Common myeloid progenitor, CD34-positive (primary cell): Measurements from ENCODE around the gene SDHAF3.

Experiments
- CTCF ChIA-PET: fragments of 350-600 bp; sonication (Branson Sonifier 250); formaldehyde crosslinking; loops from one replicate; lab custom pipeline; 2021; ENCODE audit warnings: antibody characterized with exemption; lab: Charles Lee
- POLR2A ChIA-PET: fragments of 350-600 bp; sonication (Branson Sonifier 250); formaldehyde crosslinking; loops from one replicate; lab custom pipeline; 2021; ENCODE audit warnings: antibody characterized with exemption; lab: Charles Lee
- DNase-seq, 3 donors: peaks; one replicate each; pipeline versions ENCODE4 v3.0.0 to v3.0.0-alpha.2; 2013
- H3K27ac ChIP-seq, 2 experiments: 1 replicate in 1 of 2; 2 replicates in 1 of 2; pipeline ENCODE4 v1.7.0; 2013; ENCODE audit warnings: inconsistent platforms in 2 of 2, low read length in 2 of 2, mild to moderate bottlenecking in 2 of 2, low read depth in 1 of 2, moderate library complexity in 1 of 2; ENCODE audit not compliant: severe bottlenecking in 2 of 2, insufficient read depth in 1 of 2, poor library complexity in 1 of 2
- H3K27me3 ChIP-seq, 5 experiments: replicated peaks in 2 of 5; 1 replicate in 3 of 5; 2 replicates in 2 of 5; pipeline versions ENCODE4 v1.6.1 to v1.7.0; 2013; ENCODE audit warnings: low read length in 4 of 5, mild to moderate bottlenecking in 2 of 5, moderate library complexity in 2 of 5, inconsistent platforms in 1 of 5; ENCODE audit not compliant: insufficient read depth in 5 of 5, control insufficient read depth in 4 of 5
- H3K36me3 ChIP-seq, 4 experiments: 1 replicate in 2 of 4; 2 replicates in 2 of 4; pipeline versions ENCODE4 v1.6.1 to v1.7.0; 2013; ENCODE audit warnings: low read length in 3 of 4, control low read depth in 1 of 4, mild to moderate bottlenecking in 1 of 4; ENCODE audit not compliant: control insufficient read depth in 4 of 4, insufficient read depth in 4 of 4
- H3K4me1 ChIP-seq, 4 experiments: 1 replicate in 3 of 4; 2 replicates in 1 of 4; pipeline versions ENCODE4 v1.6.1 to v1.7.1; 2013; ENCODE audit warnings: low read length in 3 of 4, mild to moderate bottlenecking in 3 of 4, control low read depth in 1 of 4, inconsistent platforms in 1 of 4, moderate library complexity in 1 of 4; ENCODE audit not compliant: control insufficient read depth in 4 of 4, insufficient read depth in 4 of 4; ENCODE audit errors: control extremely low read depth in 1 of 4
- H3K4me3 ChIP-seq, 7 experiments: 1 replicate in 4 of 7; 2 replicates in 3 of 7; pipeline versions ENCODE4 v1.5.1 to v1.7.0; 2013; ENCODE audit warnings: mild to moderate bottlenecking in 7 of 7, low read length in 6 of 7, moderate library complexity in 6 of 7, inconsistent platforms in 2 of 7, low read depth in 2 of 7, control low read depth in 1 of 7; ENCODE audit not compliant: insufficient read depth in 4 of 7, control insufficient read depth in 1 of 7; ENCODE audit errors: extremely low read depth in 1 of 7
- H3K9me3 ChIP-seq, 5 experiments: 1 replicate in 4 of 5; 2 replicates in 1 of 5; pipeline versions ENCODE4 v1.6.1 to v1.7.1; 2013; ENCODE audit warnings: low read length in 4 of 5, mild to moderate bottlenecking in 2 of 5, inconsistent platforms in 1 of 5, low read depth in 1 of 5, moderate library complexity in 1 of 5; ENCODE audit not compliant: control insufficient read depth in 4 of 5, insufficient read depth in 2 of 5; ENCODE audit errors: control extremely low read depth in 1 of 5
- WGBS: methylation state at CpG from one replicate; pipeline ENCODE4 v1.1.5; 2013; ENCODE audit not compliant: insufficient coverage; 5-methylcytosine and 5-hydroxymethylcytosine counted together

Gene SDHAF3

DNA sequence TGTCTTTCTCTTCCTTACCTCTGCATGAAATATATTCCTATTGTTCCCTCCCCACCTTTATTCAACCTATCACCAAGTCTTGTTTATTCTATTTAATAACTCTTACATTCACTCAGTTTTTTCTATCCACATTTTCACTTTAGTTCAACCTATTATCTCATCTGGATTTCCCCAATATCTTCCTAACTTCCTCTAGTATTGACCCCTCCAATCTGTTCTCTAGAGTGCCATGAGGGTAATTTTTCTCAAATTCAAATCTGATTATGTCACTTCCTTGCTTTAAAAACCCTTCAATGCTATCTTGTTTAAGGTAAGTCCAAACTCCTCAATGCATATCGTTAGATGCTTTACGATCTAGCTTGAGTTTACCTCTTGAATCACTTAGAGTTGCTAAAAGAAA lies 86.5 kb downstream of the SDHAF3 start:
- Histone ChIP-seq H3K4me3 (no peak overlapping the region), H3K27ac (no peak overlapping the region), H3K36me3 (no peaks in the 10 kb centered on the region), H3K9me3 (no peaks in the 10 kb centered on the region), H3K4me1 (no peaks in the 10 kb centered on the region), H3K27me3 (peaks cover 0 to 3% (median 0%) of the 10 kb centered on the region in 5 experiments)
- no CpG with 5 or more reads among the region's 2 CpGs for WGBS
- CTCF ChIA-PET = no interaction called here
- POLR2A ChIA-PET = no interaction called here
- DNase-seq = no peak

DNA sequence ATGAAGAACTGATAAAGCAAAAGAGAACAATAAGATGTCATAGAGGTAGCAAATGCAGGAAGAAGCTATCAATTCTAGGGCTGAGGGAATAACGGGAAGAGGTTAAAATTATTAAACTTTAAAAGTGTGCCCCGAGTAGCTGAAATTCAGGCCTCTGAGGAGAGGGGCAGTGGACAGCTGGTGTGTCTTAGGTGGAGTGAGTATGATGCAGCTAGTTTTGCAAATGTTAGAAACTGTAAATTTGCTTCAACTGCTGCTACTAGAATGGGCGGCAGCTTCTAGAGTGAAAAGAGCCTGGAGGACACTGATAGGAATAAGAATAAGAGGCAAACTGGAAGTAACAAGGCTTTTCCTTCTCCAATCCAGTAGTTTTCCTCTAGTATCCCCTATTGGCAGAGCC lies 87.3 kb downstream of the SDHAF3 start:
- DNase-seq = no peak
- Histone ChIP-seq H3K27ac (no peak overlapping the region), H3K36me3 (no peaks in the 10 kb centered on the region), H3K9me3 (no peaks in the 10 kb centered on the region), H3K27me3 (peaks cover 0 to 3% (median 0%) of the 10 kb centered on the region in 5 experiments), H3K4me1 (no peaks in the 10 kb centered on the region), H3K4me3 (no peak overlapping the region)
- POLR2A ChIA-PET = no interaction called here
- CTCF ChIA-PET = no interaction called here
- 69% methylated on average over 3 of the region's 3 CpGs for WGBS

- no peak for DNase-seq
- no peaks in the 10 kb centered on the region for H3K27me3 ChIP-seq
- CTCF ChIA-PET = no interaction called here
- no peaks in the 10 kb centered on the region for H3K36me3 ChIP-seq
- no peaks in the 10 kb centered on the region for H3K9me3 ChIP-seq
- H3K27ac ChIP-seq = no peak overlapping the region
- 69% methylated on average over 6 of the region's 7 CpGs for WGBS
- no peaks in the 10 kb centered on the region for H3K4me1 ChIP-seq
- POLR2A ChIA-PET = no interaction called here
- no peak overlapping the region for H3K4me3 ChIP-seq
These were observed 98.1 kb downstream of the SDHAF3 start for GRCh38 chr7:97215556-97215955.

- no peaks in the 10 kb centered on the region for H3K4me1 ChIP-seq
- H3K36me3 ChIP-seq = no peaks in the 10 kb centered on the region
- CTCF ChIA-PET = no interaction called here
- H3K27ac ChIP-seq = no peak overlapping the region
- WGBS = no CpG with 5 or more reads among the region's 2 CpGs
- POLR2A ChIA-PET = no interaction called here
- DNase-seq = no peak
- no peaks in the 10 kb centered on the region for H3K9me3 ChIP-seq
- no peaks in the 10 kb centered on the region for H3K27me3 ChIP-seq
- no peak overlapping the region for H3K4me3 ChIP-seq
These were observed 101.3 kb downstream of the SDHAF3 start for GRCh38 chr7:97218767-97219166.

- Histone ChIP-seq H3K36me3 (no peaks in the 10 kb centered on the region), H3K9me3 (no peaks in the 10 kb centered on the region)
- POLR2A ChIA-PET = interaction anchor here (0.7 kb wide), 1 partner anchor 1250 kb away, joined by 4 read pairs; no protein-coding TSS in a partner anchor
These were observed 101.7 kb downstream of the SDHAF3 start for GRCh38 chr7:97219237-97219636.

DNA sequence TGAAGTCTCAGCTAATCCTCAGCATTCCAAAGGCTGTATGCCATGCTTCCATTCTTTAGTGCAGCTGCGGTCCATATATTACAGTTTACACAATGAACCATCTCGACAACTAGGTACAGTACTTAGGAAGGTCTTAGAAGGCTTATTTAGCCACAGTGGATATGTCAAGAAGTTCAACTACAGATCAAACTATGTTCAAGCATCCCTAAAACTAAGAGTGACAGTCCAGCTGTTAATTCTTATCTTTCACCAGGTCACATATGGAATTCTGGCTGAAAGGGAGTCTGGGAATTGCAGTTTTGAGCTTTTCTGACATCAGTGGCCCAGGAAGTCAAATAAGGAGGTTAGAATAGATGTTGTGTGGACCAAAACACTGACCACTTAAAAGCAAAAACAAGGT lies 106.8 kb downstream of the SDHAF3 start:
- H3K9me3 ChIP-seq = no peaks in the 10 kb centered on the region
- no peaks in the 10 kb centered on the region for H3K4me1 ChIP-seq
- WGBS = 100% methylated on average over 1 of the region's 2 CpGs
- POLR2A ChIA-PET = no interaction called here
- no peaks in the 10 kb centered on the region for H3K36me3 ChIP-seq
- CTCF ChIA-PET = no interaction called here
- H3K4me3 ChIP-seq = no peak overlapping the region
- peaks cover 0 to 5% (median 0%) of the 10 kb centered on the region in 5 experiments for H3K27me3 ChIP-seq
- H3K27ac ChIP-seq = no peak overlapping the region
- DNase-seq = no peak

More at GRCh38 chr7:97219237-97219636, 101.7 kb downstream of the SDHAF3 start:
- DNase-seq = no peak
- Histone ChIP-seq H3K4me1 (no peaks in the 10 kb centered on the region), H3K27me3 (no peaks in the 10 kb centered on the region), H3K27ac (no peak overlapping the region), H3K4me3 (no peak overlapping the region)
- 92% methylated on average over 2 of the region's 2 CpGs for WGBS
- CTCF ChIA-PET = no interaction called here

- peaks cover 0 to 5% (median 0%) of the 10 kb centered on the region in 5 experiments for H3K27me3 ChIP-seq
- POLR2A ChIA-PET = no interaction called here
- WGBS = 100% methylated on average over 1 of the region's 3 CpGs
These were observed 109.0 kb downstream of the SDHAF3 start for GRCh38 chr7:97226541-97226940.

More at GRCh38 chr7:97226541-97226940, 109.0 kb downstream of the SDHAF3 start:
- Histone ChIP-seq H3K4me3 (no peak overlapping the region), H3K4me1 (no peaks in the 10 kb centered on the region), H3K27ac (no peak overlapping the region), H3K36me3 (no peaks in the 10 kb centered on the region), H3K9me3 (no peaks in the 10 kb centered on the region)
- no peak for DNase-seq
- CTCF ChIA-PET = no interaction called here
